ENCODE results near the gene IGFBP5.
A peak's percentile ranks its signal among the peaks of the same experiment; 100 is the strongest.

IGFBP5 gene, protein sequence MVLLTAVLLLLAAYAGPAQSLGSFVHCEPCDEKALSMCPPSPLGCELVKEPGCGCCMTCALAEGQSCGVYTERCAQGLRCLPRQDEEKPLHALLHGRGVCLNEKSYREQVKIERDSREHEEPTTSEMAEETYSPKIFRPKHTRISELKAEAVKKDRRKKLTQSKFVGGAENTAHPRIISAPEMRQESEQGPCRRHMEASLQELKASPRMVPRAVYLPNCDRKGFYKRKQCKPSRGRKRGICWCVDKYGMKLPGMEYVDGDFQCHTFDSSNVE

GRCh38 chr2:216695401-216695821 is at the start of gene IGFBP5:
TSS of gene IGFBP5 (minus strand) at chr2:216695549. CDS start at chr2:216694775, 774 bp downstream.
- H3K27ac Mint-ChIP-seq (ENCODE audit: low read depth) = no peak within 1 kb of the TSS
- DNase-seq (ENCODE audit: low spot score in 2 of 2) (no peak), ATAC-seq (replicated peaks; ENCODE audit: extremely low read depth, poor library complexity, severe bottlenecking) (no peak)
- H3K9me3 Mint-ChIP-seq = no peaks in the 10 kb centered on the region
- peaks cover 27% of the 10 kb centered on the region for H3K27me3 Mint-ChIP-seq
- peaks cover 38% of the 10 kb centered on the region for H3K4me1 Mint-ChIP-seq
- H3K36me3 Mint-ChIP-seq (ENCODE audit: insufficient read depth) = no peaks in the 10 kb centered on the region
- H3K4me3 Mint-ChIP-seq = peak within 1 kb of the TSS; percentile 57

DNA sequence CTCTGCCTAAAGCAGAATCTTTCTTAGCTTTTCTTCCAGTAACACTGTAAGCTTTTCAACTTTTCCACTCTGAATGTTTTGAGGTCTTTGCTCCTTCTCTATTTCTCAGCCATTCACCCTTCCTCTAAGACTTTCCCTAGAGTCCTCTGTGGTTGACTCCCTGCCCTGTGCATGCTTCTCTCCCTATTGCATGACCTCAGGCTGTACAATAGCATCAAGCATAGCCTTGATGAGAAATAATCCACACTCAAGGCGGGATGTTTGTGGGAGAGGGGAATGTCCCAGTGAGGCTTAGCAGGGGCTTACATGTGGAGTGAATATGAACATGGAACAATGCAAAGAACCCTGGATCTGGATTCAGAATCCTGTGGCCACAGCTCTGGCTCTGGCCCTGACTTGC is 48.4 kb upstream of the IGFBP5 start:
- peaks cover 98% of the 10 kb centered on the region for H3K27me3 Mint-ChIP-seq
- DNase-seq (ENCODE audit: low spot score in 2 of 2) (no peak), ATAC-seq (replicated peaks; ENCODE audit: extremely low read depth, poor library complexity, severe bottlenecking) (no peak)
- no peak overlapping the region for H3K4me3 Mint-ChIP-seq
- no peaks in the 10 kb centered on the region for H3K4me1 Mint-ChIP-seq
- H3K27ac Mint-ChIP-seq (ENCODE audit: low read depth) = no peak overlapping the region
- no peaks in the 10 kb centered on the region for H3K36me3 Mint-ChIP-seq (ENCODE audit: insufficient read depth)
- H3K9me3 Mint-ChIP-seq = peaks cover 8% of the 10 kb centered on the region

DNA sequence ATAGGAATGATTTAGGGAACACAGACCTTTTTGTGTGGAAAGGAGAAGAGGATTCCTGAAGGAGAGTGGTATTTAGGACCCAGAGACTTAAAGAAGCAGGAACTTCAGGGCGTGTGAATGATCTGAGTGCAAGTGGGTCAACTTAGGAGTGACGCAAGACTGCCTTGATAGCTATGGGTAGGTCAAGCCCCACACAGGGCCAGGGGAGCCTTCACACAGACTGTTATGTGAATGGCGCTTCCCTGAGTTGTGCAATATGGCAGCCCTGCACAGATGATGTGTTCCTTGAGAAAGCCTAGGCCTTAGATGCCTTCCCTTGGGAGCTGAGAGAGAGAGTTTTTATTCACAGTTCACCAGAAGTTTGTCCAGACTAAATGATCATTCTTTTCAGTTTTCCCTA is 47.1 kb upstream of the IGFBP5 start:
- DNase-seq (ENCODE audit: low spot score in 2 of 2) (no peak), ATAC-seq (replicated peaks; ENCODE audit: extremely low read depth, poor library complexity, severe bottlenecking) (no peak)
- no peaks in the 10 kb centered on the region for H3K4me1 Mint-ChIP-seq

DNA sequence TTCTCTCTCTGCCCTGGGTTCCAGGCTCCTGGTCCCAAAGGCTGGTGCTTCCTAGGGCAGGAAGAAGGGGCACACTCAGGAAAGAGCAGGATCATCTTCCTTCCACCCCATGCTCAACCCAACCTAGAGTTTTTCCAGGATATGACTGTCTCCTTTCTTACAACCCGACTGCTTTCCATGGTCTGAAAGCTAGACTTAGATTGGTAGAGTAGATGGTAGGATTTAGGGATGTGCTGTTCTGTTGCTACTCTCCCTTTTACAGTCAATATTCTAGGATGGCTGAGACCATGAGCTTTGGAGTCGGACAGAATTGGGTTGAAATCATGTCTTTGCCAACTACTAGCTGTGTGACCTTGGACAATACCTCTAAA is 45.9 kb upstream of the IGFBP5 start:
- H3K27ac Mint-ChIP-seq (ENCODE audit: low read depth) = no peak overlapping the region
- peaks cover 98% of the 10 kb centered on the region for H3K27me3 Mint-ChIP-seq
- H3K4me1 Mint-ChIP-seq = no peaks in the 10 kb centered on the region
- ATAC-seq (replicated peaks; ENCODE audit: extremely low read depth, poor library complexity, severe bottlenecking) (no peak), DNase-seq (ENCODE audit: low spot score in 2 of 2) (no peak)
- H3K36me3 Mint-ChIP-seq (ENCODE audit: insufficient read depth) = no peaks in the 10 kb centered on the region
- H3K9me3 Mint-ChIP-seq = peaks cover 5% of the 10 kb centered on the region
- no peak overlapping the region for H3K4me3 Mint-ChIP-seq

More for the DNA sequence above, 47.1 kb upstream of the IGFBP5 start:
- H3K27ac Mint-ChIP-seq (ENCODE audit: low read depth) = no peak overlapping the region
- H3K27me3 Mint-ChIP-seq = peaks cover 98% of the 10 kb centered on the region
- no peaks in the 10 kb centered on the region for H3K36me3 Mint-ChIP-seq (ENCODE audit: insufficient read depth)
- no peak overlapping the region for H3K4me3 Mint-ChIP-seq
- H3K9me3 Mint-ChIP-seq = peaks cover 5% of the 10 kb centered on the region

DNA sequence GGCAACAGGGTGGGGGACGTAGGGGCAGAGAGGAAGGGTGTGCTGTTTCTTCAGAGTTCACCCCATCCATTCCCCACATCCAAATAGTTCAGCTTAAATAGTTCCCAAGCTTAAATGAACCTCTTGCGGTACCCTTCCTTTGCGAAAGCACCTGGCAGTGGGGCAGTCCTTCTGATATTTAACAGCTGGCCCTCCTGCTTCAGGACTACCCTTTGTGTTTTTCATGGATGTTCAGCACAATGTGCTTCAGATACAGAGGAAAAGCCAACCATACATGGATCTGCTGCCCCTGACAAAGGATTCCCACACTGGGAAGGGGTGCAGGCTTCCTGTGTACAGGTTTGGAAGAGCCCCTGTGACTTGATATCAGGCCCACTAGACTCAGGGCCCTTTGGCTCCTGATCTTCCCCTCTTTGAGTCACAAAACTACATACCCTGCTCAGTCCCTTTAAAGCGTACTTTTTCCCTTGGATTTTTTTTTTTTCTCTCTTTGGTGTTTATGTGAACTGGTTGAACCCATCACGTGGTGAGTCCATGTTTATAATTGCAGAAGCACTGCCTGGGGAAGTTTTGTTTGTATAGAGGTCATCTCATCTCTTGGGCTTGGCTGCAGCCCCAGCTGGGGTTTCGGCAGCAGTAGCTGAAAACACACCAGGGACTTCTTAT is 45.3 kb upstream of the IGFBP5 start:
- Mint-ChIP-seq H3K36me3 (ENCODE audit: insufficient read depth) (no peaks in the 10 kb centered on the region), H3K27me3 (peaks cover 98% of the 10 kb centered on the region), H3K9me3 (peaks cover 5% of the 10 kb centered on the region), H3K4me3 (no peak overlapping the region), H3K27ac (ENCODE audit: low read depth) (no peak overlapping the region), H3K4me1 (no peaks in the 10 kb centered on the region)
- ATAC-seq (replicated peaks; ENCODE audit: extremely low read depth, poor library complexity, severe bottlenecking) = no peak
- no peak for DNase-seq (ENCODE audit: low spot score in 2 of 2)

DNA sequence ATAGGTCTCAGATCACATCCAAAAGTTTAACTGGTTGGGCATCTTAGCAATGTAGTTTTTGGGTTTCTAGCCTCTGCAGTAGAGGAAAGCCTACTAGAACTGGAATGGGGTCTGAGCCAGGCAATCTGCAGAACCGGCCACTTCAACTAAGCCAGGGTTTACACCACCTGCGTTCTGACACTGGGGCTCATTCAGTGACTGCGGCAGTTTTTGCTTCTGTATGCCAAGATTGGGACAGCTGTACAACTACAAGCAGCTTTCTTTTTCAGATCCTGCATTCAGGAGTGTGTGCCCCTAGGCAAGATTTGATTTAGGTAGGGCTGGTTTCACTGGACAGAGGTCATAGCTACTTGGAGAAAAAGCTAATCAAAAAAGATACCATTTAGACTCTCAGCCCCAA is 43.7 kb upstream of the IGFBP5 start:
- no peak for DNase-seq (ENCODE audit: low spot score in 2 of 2)
- no peak for ATAC-seq (replicated peaks; ENCODE audit: extremely low read depth, poor library complexity, severe bottlenecking)
- Mint-ChIP-seq H3K36me3 (ENCODE audit: insufficient read depth) (no peaks in the 10 kb centered on the region), H3K4me1 (no peaks in the 10 kb centered on the region), H3K9me3 (peaks cover 5% of the 10 kb centered on the region), H3K27me3 (peaks cover 87% of the 10 kb centered on the region), H3K4me3 (no peak overlapping the region), H3K27ac (ENCODE audit: low read depth) (no peak overlapping the region)

DNA sequence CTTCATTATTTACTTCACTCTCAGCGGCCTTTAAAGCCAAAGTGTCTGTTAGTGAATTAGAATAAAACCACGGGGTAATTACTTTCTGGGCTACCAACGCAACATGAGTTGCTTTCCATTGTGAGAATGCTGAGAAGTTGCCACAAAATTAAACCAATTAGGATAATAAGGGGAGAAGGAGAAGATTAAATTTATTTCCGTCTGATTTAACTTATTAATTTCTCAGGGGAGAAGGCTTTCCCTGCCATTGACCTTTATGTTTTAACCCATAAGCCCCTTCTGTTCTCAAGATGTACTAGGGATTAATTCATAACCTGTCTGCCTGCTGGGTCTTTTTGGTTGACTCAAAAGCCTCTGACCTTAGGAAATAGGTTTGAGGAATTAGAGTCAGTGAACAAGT is 42.3 kb upstream of the IGFBP5 start:
- H3K36me3 Mint-ChIP-seq (ENCODE audit: insufficient read depth) = no peaks in the 10 kb centered on the region
- no peak overlapping the region for H3K27ac Mint-ChIP-seq (ENCODE audit: low read depth)
- H3K9me3 Mint-ChIP-seq = peaks cover 5% of the 10 kb centered on the region
- no peak for ATAC-seq (replicated peaks; ENCODE audit: extremely low read depth, poor library complexity, severe bottlenecking)
- no peaks in the 10 kb centered on the region for H3K4me1 Mint-ChIP-seq
- H3K27me3 Mint-ChIP-seq = peaks cover 87% of the 10 kb centered on the region
- H3K4me3 Mint-ChIP-seq = no peak overlapping the region
- DNase-seq (ENCODE audit: low spot score in 2 of 2) = no peak

DNA sequence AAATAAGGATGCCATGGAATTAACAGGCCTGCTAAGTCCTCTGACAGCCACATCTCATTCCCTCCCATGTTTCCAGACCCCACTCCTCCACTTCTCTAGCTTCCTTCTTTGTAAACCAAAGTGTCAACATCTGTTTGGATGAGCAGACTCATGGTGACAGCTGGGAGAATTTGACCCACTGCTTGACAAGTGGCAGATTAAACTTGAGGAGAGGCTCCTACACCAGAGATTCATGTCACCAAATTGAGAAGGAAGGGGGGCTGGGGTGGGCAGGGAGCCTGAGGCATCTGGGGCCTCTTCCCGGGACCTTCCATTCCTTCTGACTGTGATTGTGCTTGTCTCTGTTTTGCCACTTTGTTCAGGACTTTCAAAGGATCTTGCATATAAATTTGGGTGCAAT is 41.0 kb upstream of the IGFBP5 start:
- no peak overlapping the region for H3K27ac Mint-ChIP-seq (ENCODE audit: low read depth)
- H3K27me3 Mint-ChIP-seq = peaks cover 87% of the 10 kb centered on the region
- no peak for DNase-seq (ENCODE audit: low spot score in 2 of 2)
- no peaks in the 10 kb centered on the region for H3K4me1 Mint-ChIP-seq
- no peaks in the 10 kb centered on the region for H3K36me3 Mint-ChIP-seq (ENCODE audit: insufficient read depth)
- no peaks in the 10 kb centered on the region for H3K9me3 Mint-ChIP-seq
- H3K4me3 Mint-ChIP-seq = no peak overlapping the region
- no peak for ATAC-seq (replicated peaks; ENCODE audit: extremely low read depth, poor library complexity, severe bottlenecking)

DNA sequence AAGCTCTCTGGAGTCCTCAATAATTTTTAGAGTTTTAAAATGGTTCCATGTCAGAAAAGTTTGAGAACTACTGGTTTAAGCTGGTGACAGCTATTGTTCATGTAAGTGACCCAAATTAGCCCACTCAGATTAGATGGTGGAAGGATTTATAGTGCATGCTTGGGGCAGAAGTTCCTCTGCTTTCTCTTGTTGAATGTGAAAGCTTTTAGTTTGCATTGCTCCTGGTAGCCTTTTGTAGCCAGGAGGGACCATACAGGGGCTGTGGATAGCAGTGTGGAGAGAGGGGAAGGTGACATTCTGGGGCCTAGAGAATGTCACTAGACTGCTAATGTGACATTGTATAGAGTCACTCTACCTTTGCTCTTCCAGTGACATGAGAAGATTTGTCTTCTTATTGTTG is 40.3 kb upstream of the IGFBP5 start:
- ATAC-seq (replicated peaks; ENCODE audit: extremely low read depth, poor library complexity, severe bottlenecking) = no peak

DNA sequence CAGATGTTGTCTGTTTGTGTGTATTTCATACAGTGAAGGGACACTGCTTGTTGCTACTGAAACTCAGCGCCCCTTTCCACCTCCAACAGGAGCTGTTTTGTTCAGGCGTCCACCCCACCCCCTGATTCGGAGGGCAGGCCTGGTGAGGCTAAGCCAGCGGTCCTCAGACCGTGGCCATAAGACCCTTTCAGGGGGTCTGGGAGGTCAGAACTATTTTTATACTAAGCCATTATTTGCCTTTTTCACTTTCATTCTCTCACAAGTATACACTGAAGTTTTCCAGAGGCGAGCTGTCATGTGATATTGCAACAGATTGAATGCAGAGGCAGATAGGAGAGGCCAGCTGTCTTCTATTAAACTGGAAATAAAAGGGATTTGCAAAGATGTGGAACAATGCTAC is 39.7 kb upstream of the IGFBP5 start:
- Mint-ChIP-seq H3K27ac (ENCODE audit: low read depth) (no peak overlapping the region), H3K4me3 (no peak overlapping the region), H3K4me1 (no peaks in the 10 kb centered on the region), H3K36me3 (ENCODE audit: insufficient read depth) (no peaks in the 10 kb centered on the region), H3K27me3 (peaks cover 86% of the 10 kb centered on the region), H3K9me3 (no peaks in the 10 kb centered on the region)
- ATAC-seq (replicated peaks; ENCODE audit: extremely low read depth, poor library complexity, severe bottlenecking) (no peak), DNase-seq (ENCODE audit: low spot score in 2 of 2) (no peak)

More for the DNA sequence above, 40.3 kb upstream of the IGFBP5 start:
- H3K27me3 Mint-ChIP-seq = peaks cover 87% of the 10 kb centered on the region
- H3K36me3 Mint-ChIP-seq (ENCODE audit: insufficient read depth) = no peaks in the 10 kb centered on the region
- no peak overlapping the region for H3K4me3 Mint-ChIP-seq
- no peak overlapping the region for H3K27ac Mint-ChIP-seq (ENCODE audit: low read depth)
- H3K4me1 Mint-ChIP-seq = no peaks in the 10 kb centered on the region
- no peak for DNase-seq (ENCODE audit: low spot score in 2 of 2)
- no peaks in the 10 kb centered on the region for H3K9me3 Mint-ChIP-seq

GRCh38 chr2:216733046-216733445 is 37.7 kb upstream of the IGFBP5 start:
- Mint-ChIP-seq H3K4me1 (no peaks in the 10 kb centered on the region), H3K27me3 (peaks cover 66% of the 10 kb centered on the region), H3K9me3 (no peaks in the 10 kb centered on the region), H3K36me3 (ENCODE audit: insufficient read depth) (no peaks in the 10 kb centered on the region), H3K27ac (ENCODE audit: low read depth) (no peak overlapping the region), H3K4me3 (no peak overlapping the region)
- ATAC-seq (replicated peaks; ENCODE audit: extremely low read depth, poor library complexity, severe bottlenecking) (no peak), DNase-seq (ENCODE audit: low spot score in 2 of 2) (no peak)

- peaks cover 58% of the 10 kb centered on the region for H3K27me3 Mint-ChIP-seq
- ATAC-seq (replicated peaks; ENCODE audit: extremely low read depth, poor library complexity, severe bottlenecking) (no peak), DNase-seq (ENCODE audit: low spot score in 2 of 2) (no peak)
- H3K27ac Mint-ChIP-seq (ENCODE audit: low read depth) = no peak overlapping the region
- no peak overlapping the region for H3K4me3 Mint-ChIP-seq
- no peaks in the 10 kb centered on the region for H3K36me3 Mint-ChIP-seq (ENCODE audit: insufficient read depth)
- no peaks in the 10 kb centered on the region for H3K9me3 Mint-ChIP-seq
- H3K4me1 Mint-ChIP-seq = no peaks in the 10 kb centered on the region
Measured at GRCh38 chr2:216732334-216732733, 37.0 kb upstream of the IGFBP5 start.

GRCh38 chr2:216731465-216731864 is 36.1 kb upstream of the IGFBP5 start:
- no peak overlapping the region for H3K4me3 Mint-ChIP-seq
- H3K9me3 Mint-ChIP-seq = no peaks in the 10 kb centered on the region
- no peaks in the 10 kb centered on the region for H3K4me1 Mint-ChIP-seq
- ATAC-seq (replicated peaks; ENCODE audit: extremely low read depth, poor library complexity, severe bottlenecking) (no peak), DNase-seq (ENCODE audit: low spot score in 2 of 2) (no peak)
- no peak overlapping the region for H3K27ac Mint-ChIP-seq (ENCODE audit: low read depth)
- H3K36me3 Mint-ChIP-seq (ENCODE audit: insufficient read depth) = no peaks in the 10 kb centered on the region
- peaks cover 50% of the 10 kb centered on the region for H3K27me3 Mint-ChIP-seq
